Fibroblast of villous mesenchyme (primary cell): ENCODE data around the gene CEACAM21. TPM values are rescaled to one million over a fixed set of nuclear protein-coding genes. Genes with fewer than 3 reads are reported as not detected.
A peak's percentile ranks its signal among the peaks of the same experiment; 100 is the strongest.

Experiments
- DNase-seq: peaks from one replicate; pipeline ENCODE4 v3.0.0-alpha.2; 2010; ENCODE audit warnings: low read depth
- H3K4me3 ChIP-seq: 2 replicates; pipeline ENCODE4 v1.5.1; 2011; ENCODE audit warnings: low read depth, mild to moderate bottlenecking, low read length
- total RNA-seq: library from RNA; depleted of rRNA; stranded (reverse); fragments of >200 nt; gene quantifications from 2 replicates; pipeline ENCODE4 v1.2.3, GENCODE V29; 2012
- TF ChIP-seq, protein P1 (sequence below): IDR thresholded peaks from 2 replicates; pipeline ENCODE4 v1.5.1; 2012; ENCODE audit warnings: low read depth, mild to moderate bottlenecking, low read length; ENCODE audit not compliant: insufficient read depth

The CEACAM21 gene
- total RNA-seq, 1 donor: not detected

DNA sequence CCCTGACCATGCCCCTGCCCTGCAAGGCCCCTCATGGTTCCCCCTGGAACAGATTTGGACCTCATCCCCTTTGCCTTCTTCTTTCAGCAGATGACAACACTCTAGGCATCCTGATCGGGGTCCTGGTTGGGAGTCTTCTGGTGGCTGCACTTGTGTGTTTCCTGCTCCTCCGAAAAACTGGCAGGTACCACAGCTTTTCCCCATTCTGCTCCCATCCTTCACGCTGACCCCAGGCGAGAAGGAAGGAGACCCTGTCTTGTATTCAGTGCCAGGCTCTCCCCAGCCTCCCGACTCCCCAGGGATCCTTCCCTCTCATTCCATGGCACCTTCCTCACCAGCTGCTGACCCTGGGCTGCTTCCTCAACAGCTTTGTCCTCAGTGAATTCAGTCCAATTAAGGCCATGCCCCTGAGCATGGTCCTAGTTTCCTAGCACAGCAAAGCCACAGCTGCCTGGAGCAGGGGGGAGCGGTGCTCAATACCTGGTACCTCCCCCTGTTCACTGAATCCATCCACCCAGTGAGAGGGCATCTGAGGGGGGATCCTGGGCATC is 8.4 kb downstream of the CEACAM21 start:
- H3K4me3 ChIP-seq: no peak overlapping the region
- no peak for DNase-seq
- TF ChIP-seq, protein P1, sequence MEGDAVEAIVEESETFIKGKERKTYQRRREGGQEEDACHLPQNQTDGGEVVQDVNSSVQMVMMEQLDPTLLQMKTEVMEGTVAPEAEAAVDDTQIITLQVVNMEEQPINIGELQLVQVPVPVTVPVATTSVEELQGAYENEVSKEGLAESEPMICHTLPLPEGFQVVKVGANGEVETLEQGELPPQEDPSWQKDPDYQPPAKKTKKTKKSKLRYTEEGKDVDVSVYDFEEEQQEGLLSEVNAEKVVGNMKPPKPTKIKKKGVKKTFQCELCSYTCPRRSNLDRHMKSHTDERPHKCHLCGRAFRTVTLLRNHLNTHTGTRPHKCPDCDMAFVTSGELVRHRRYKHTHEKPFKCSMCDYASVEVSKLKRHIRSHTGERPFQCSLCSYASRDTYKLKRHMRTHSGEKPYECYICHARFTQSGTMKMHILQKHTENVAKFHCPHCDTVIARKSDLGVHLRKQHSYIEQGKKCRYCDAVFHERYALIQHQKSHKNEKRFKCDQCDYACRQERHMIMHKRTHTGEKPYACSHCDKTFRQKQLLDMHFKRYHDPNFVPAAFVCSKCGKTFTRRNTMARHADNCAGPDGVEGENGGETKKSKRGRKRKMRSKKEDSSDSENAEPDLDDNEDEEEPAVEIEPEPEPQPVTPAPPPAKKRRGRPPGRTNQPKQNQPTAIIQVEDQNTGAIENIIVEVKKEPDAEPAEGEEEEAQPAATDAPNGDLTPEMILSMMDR: no peak

DNA sequence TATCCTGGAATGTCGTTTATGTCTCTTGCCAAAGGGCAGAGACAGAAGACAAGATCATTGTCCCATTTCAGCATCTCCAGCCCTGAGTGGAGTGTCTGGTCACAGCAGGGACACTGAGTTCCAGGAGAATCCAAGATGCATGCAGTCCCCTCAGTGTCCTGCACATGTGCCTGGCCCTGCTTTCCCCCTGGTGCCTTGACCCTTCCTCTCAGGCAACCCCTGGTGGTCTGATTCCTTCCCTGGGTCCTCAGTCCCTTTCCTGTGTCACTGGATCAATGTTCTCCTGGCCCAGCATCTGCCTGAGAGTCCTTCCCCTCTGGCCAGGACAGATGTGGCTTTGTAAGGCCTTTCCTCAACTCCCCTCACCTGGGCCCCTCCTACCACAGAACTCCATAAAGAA is 9.0 kb downstream of the CEACAM21 start:
- no peak overlapping the region for H3K4me3 ChIP-seq
- TF ChIP-seq, protein P1: no peak
- no peak for DNase-seq

DNA sequence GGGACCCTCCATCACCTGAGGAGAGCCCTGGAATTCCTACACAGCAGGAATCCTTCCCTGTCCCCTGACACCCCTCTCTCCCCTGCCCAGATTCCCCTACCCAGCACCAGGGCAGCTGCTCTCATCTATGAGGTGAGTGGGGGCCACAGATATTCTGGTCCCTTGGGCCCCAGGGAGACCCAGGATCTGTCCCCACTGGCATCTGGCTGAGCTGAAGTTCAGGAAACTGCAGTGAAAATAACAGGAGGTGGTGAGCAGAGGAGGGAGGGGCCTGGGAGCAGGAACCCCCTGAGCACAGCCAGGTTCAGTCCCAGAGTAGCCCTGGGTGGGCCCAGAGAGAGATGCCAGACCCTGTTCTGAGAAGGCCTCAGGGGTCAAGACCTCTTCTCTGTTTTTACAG is 10.1 kb downstream of the CEACAM21 start:
- H3K4me3 ChIP-seq: no peak overlapping the region
- TF ChIP-seq, protein P1: no peak
- DNase-seq: no peak

DNA sequence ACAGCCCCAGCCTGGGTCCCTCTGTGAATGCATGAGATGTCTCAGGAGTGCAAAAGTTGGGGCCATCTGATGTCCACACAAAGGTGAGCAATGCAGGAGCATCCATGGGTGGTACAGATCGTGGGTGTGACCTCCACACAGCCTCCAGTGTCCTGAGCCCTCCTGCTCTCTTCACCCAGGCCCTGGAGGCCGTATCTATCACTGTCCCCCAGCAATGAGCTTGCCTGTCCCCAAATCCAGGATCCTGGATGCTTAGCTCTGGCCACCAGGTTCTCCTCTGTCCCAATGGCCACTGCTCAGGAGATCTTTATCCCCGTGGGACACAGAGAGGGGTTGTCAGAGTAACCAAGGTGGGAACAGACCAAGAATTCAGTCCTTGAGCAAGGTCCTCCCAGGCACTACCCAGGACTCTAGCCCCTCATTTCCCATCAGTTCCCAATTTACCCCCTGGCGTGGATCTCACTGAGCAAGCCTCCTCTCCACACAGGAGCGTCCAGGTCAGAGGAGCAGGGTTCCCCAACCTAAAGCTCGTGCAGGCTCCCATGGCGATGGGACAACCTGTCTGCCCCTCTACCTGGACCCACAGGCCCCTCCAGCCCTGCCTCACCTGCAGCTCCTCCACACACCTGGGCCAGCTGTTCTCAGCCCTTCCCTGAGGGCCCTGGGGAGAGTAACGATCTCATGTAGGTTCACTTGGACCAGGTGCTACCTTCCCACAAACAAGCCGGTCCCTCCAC is 11.3 kb downstream of the CEACAM21 start:
- TF ChIP-seq, protein P1: no peak
- DNase-seq: no peak
- H3K4me3 ChIP-seq: no peak overlapping the region

DNA sequence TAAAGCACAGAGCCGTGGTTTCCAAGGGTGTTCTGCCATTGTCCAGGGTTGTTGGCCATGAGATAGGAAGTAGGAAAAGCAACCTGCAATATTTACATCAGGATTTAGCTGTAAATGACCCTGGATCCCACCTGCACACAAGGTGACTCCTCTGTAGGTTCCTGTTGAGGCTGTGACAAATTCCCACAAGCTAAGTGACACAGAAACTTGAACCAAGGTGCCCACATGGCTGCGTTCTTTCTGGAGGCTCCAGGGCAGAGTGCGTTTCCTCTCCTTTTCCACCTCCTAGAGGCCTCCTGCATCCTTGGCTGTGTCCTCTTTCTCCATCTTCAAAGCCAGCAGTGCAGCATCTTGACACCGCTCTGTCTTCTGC is 11.9 kb downstream of the CEACAM21 start:
- no peak for DNase-seq
- no peak overlapping the region for H3K4me3 ChIP-seq
- TF ChIP-seq, protein P1: no peak

DNA sequence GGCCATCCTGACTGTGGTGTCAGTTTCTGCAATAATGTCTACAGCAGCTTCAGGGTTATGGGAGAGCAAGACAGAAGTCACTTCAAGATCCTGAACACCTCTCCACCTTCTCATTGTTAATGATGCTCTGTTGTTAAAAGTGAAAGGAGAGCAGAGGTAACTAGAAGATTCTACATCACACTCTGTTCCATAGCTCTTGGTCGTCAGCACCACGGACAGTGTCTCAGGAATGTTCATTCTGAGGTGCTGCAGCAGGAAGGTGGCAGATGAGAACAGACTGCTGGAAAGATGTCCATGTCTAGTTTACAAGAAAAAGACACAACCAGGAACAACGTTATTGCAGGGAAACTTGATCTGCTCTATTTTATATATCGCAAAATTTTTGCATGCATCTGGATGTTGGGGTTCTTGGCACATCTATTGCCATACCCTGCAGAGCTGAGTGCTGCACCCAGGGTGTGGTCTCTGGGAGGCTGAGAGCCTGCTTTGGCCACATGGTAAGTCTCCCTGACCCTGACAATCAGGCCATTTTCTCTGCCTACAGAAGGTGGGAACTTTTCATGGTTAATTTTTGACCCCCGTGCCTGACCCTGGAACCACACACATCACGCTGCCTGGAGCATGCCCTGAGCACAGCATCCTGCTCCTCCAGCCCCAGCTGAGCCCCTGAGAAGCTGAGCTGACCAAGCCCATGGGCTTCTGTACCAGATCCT is 12.7 kb downstream of the CEACAM21 start:
- TF ChIP-seq, protein P1: no peak
- peak; percentile 31 for DNase-seq

More for the DNA sequence above, 12.7 kb downstream of the CEACAM21 start:
- no peak overlapping the region for H3K4me3 ChIP-seq
